SK-N-SH (cell line): Measurements from ENCODE around the gene MS4A10. TPM values are rescaled to one million over a fixed set of nuclear protein-coding genes. Genes with fewer than 3 reads are reported as not detected.

Source experiments
- CTCF ChIA-PET: fragments of 300-600, 350-600 bp; formaldehyde crosslinking; extraction: SDS; loops from one replicate; lab custom pipeline; 2021; lab: Yijun Ruan, JAX
- POLR2A ChIA-PET: fragments of 350-600 bp; sonication (Branson Sonifier 250); formaldehyde crosslinking; extraction: SDS; loops from one replicate; lab custom pipeline; 2020; ENCODE audit warnings: antibody characterized with exemption, inconsistent platforms; lab: Yijun Ruan, JAX
- DNase-seq: peaks from one replicate; pipeline ENCODE4 v3.0.0; 2012
- H2AFZ ChIP-seq: fragments of 200-600 bp; sonication (generic); 2 replicates; pipeline ENCODE4 v1.8.1; 2016; ENCODE audit warnings: antibody characterized with exemption, mild to moderate bottlenecking, low read depth
- H3F3A ChIP-seq: fragments of 200-600 bp; sonication (generic); replicated peaks from 2 replicates; pipeline ENCODE3; 2016; ENCODE audit warnings: antibody characterized with exemption, mild to moderate bottlenecking; ENCODE audit not compliant: insufficient read depth
- H3K27ac ChIP-seq, 2 experiments: fragments of 200-500 bp in 1 of 2; fragments of 200-600 bp in 1 of 2; sonication (Bioruptor generic) in 1 of 2; sonication (generic), shearing (Covaris generic) in 1 of 2; 2 replicates each; pipeline versions ENCODE4 v1.5.1 to v1.6.1; 2014 to 2016; ENCODE audit warnings: low read depth in 2 of 2, inconsistent platforms in 1 of 2, low read length in 1 of 2, mild to moderate bottlenecking in 1 of 2, mixed read lengths in 1 of 2
- H3K27me3 ChIP-seq: fragments of 200-600 bp; sonication (generic), shearing (Covaris generic); 2 replicates; pipeline ENCODE4 v1.6.1; 2016; ENCODE audit warnings: mixed run types; ENCODE audit not compliant: insufficient read depth
- H3K36me3 ChIP-seq, 2 experiments: fragments of 200-500 bp in 1 of 2; fragments of 200-600 bp in 1 of 2; sonication (Bioruptor generic) in 1 of 2; sonication (generic) in 1 of 2; replicated peaks in 1 of 2; 2 replicates each; pipeline versions ENCODE3 to v1.5.1; 2014 to 2016; ENCODE audit warnings: low read length in 1 of 2, mild to moderate bottlenecking in 1 of 2; ENCODE audit not compliant: insufficient read depth in 2 of 2, control insufficient read depth in 1 of 2
- H3K4me1 ChIP-seq, 2 experiments: fragments of 200-500 bp in 1 of 2; fragments of 200-600 bp in 1 of 2; sonication (Bioruptor generic) in 1 of 2; sonication (generic), shearing (Covaris generic) in 1 of 2; 2 replicates each; pipeline versions ENCODE4 v1.5.1 to v1.6.1; 2014 to 2016; ENCODE audit warnings: low read depth in 1 of 2, low read length in 1 of 2, mixed run types in 1 of 2; ENCODE audit not compliant: insufficient read depth in 2 of 2, control insufficient read depth in 1 of 2
- H3K4me2 ChIP-seq: fragments of 200-600 bp; sonication (generic), shearing (Covaris generic); 2 replicates; pipeline ENCODE4 v1.6.1; 2017; ENCODE audit warnings: mixed run types
- H3K4me3 ChIP-seq, 2 experiments: fragments of 200-500 bp in 1 of 2; fragments of 200-600 bp in 1 of 2; sonication (Bioruptor generic) in 1 of 2; sonication (generic), shearing (Covaris generic) in 1 of 2; 2 replicates each; pipeline versions ENCODE4 v1.5.1 to v1.8.1; 2014 to 2016; ENCODE audit warnings: low read depth in 2 of 2, inconsistent platforms in 1 of 2, low read length in 1 of 2, mild to moderate bottlenecking in 1 of 2, mixed read lengths in 1 of 2, moderate library complexity in 1 of 2
- H3K79me2 ChIP-seq: fragments of 200-600 bp; sonication (generic); 2 replicates; pipeline ENCODE4 v1.8.1; 2017; ENCODE audit warnings: mild to moderate bottlenecking; ENCODE audit not compliant: insufficient read depth
- H3K9ac ChIP-seq: fragments of 200-600 bp; sonication (generic); 2 replicates; pipeline ENCODE4 v1.6.1; 2017; ENCODE audit warnings: mixed run types
- H3K9me2 ChIP-seq: fragments of 200-600 bp; sonication (generic); 2 replicates; pipeline ENCODE4 v1.6.1; 2017; ENCODE audit warnings: mixed run types
- H3K9me3 ChIP-seq: fragments of 200-600 bp; sonication (generic); 2 replicates; pipeline ENCODE4 v1.6.1; 2017; ENCODE audit warnings: mixed run types, mild to moderate bottlenecking, moderate library complexity
- H4K20me1 ChIP-seq: fragments of 200-600 bp; sonication (generic); 2 replicates; pipeline ENCODE4 v1.6.1; 2017; ENCODE audit warnings: mild to moderate bottlenecking, mixed run types; ENCODE audit not compliant: insufficient read depth
- FOXJ3 ChIP-seq: sonication (generic); formaldehyde crosslinking; IDR thresholded peaks from 2 replicates; pipeline ENCODE4 v1.5.1; 2020; ENCODE audit warnings: mild to moderate bottlenecking, missing genetic modification reagents
- GATA2 ChIP-seq: sonication (generic); formaldehyde crosslinking; IDR thresholded peaks from 2 replicates; pipeline ENCODE4 v1.5.0; 2020; ENCODE audit warnings: mild to moderate bottlenecking, missing genetic modification reagents
- NRF1 ChIP-seq: IDR thresholded peaks from 2 replicates; pipeline ENCODE4 v1.6.1; 2012; ENCODE audit warnings: low read depth, mild to moderate bottlenecking, low read length
- RCOR1 ChIP-seq: fragments of 150-350 bp; IDR thresholded peaks from 2 replicates; pipeline ENCODE4 v1.6.1; 2017; ENCODE audit warnings: antibody characterized with exemption, low read length
- RFX5 ChIP-seq: IDR thresholded peaks from 2 replicates; pipeline ENCODE4 v1.6.1; 2012; ENCODE audit warnings: mild to moderate bottlenecking, improper control_type of control experiment, low read length
- SIN3A ChIP-seq: IDR thresholded peaks from 2 replicates; pipeline ENCODE4 v1.6.1; 2012; ENCODE audit warnings: low read depth, mild to moderate bottlenecking, low read length, moderate library complexity, borderline replicate concordance
- SMC3 ChIP-seq: IDR thresholded peaks from 2 replicates; pipeline ENCODE4 v1.6.1; 2012; ENCODE audit warnings: low read depth, low read length, improper control_type of control experiment
- WGBS: methylation state at CpG from one replicate; pipeline ENCODE4 v1.1.6; 2017; ENCODE audit warnings: low lambda C conversion rate; 5-methylcytosine and 5-hydroxymethylcytosine counted together
- polyA plus RNA-seq, 3 experiments: library from polyadenylated mRNA; depleted of rRNA; stranded (reverse); fragments of >200 nt; gene quantifications; 2 replicates each; pipeline ENCODE4 v1.2.3, GENCODE V29; 2012
- TF ChIP-seq, protein P1 (sequence below): IDR thresholded peaks from 2 replicates; pipeline ENCODE4 v1.4.0; 2012; ENCODE audit warnings: low read depth
- TF ChIP-seq, protein P2 (sequence below): fragments of 150-350 bp; IDR thresholded peaks from 2 replicates; pipeline ENCODE4 v1.6.1; 2016; ENCODE audit warnings: mild to moderate bottlenecking, low read depth, low read length
- TF ChIP-seq, protein P3 (sequence below): fragments of 200-600 bp; sonication (generic); IDR thresholded peaks from 2 replicates; pipeline ENCODE4 v1.6.1; 2017; ENCODE audit warnings: antibody characterized with exemption, mild to moderate bottlenecking, moderate library complexity

Gene MS4A10
- polyA plus RNA-seq, 1 of the 3 experiments (the other 2 are of a cell fraction) = not detected

DNA sequence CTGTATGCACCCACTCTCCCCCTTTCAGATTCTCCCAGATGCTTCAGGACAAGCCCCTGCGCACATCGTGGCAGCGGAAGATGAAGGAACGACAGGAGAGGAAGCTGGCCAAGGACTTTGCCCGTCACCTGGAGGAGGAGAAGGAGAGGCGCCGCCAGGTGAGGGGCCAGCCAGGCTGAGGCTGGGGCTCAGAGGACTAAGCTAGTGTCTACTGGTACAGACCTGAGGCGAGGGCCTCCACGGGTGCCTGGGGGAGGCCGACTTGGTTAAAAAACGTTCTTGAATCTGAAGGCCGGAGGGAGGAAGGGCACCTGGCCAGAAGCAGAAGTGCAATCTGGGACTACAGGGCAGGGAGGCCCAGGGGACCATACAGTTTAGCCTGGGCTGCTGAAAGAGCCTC, 62.8 kb downstream of the MS4A10 start:
- POLR2A ChIA-PET = no interaction called here
- Histone ChIP-seq H3K9me3 (no peaks in the 10 kb centered on the region), H3F3A (no peaks in the 10 kb centered on the region), H3K4me1 (peaks cover 0 to 28% of the 10 kb centered on the region in 2 experiments; a peak in 3 of 4 replicates), H3K27me3 (no peaks in the 10 kb centered on the region), H2AFZ (no peak overlapping the region), H3K36me3 (peaks cover 0 to 41% of the 10 kb centered on the region in 2 experiments), H3K4me3 (no peak overlapping the region), H3K9me2 (no peaks in the 10 kb centered on the region), H3K79me2 (peaks cover 33% of the 10 kb centered on the region), H3K4me2 (no peak overlapping the region), H4K20me1 (no peaks in the 10 kb centered on the region; the same call in 1 of the 2 replicates), H3K27ac (no peak overlapping the region), H3K9ac (no peak overlapping the region)
- TF ChIP-seq RFX5 = no peak
- TF ChIP-seq, protein P1, sequence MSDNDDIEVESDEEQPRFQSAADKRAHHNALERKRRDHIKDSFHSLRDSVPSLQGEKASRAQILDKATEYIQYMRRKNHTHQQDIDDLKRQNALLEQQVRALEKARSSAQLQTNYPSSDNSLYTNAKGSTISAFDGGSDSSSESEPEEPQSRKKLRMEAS = no peak
- no peak for DNase-seq
- WGBS = 95% methylated on average over 9 of the region's 12 CpGs
- CTCF ChIA-PET = no interaction called here

DNA sequence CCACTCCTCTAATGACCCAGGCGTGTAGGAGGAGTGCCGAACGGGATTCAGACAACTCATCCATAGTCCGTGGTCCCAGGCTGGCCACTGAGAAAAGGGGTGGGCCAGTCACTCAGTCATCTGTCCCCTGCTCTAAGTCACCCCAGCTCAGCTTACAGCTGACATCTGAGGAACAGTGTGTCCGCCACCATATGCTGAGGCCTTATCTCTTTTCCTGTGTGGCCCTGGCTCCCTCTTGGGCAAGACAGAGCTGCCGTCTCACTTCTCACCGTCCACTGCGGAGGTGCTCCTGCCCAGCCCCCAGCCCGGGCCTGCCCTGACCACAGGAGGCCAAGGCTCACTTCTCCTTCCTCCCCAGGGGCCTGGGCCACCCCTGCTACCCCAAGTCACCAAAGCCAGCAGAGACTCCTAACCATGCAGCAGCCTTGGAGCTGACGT, 63.6 kb downstream of the MS4A10 start:
- ChIA-PET POLR2A (no interaction called here), CTCF (interaction anchor here (0.8 to 2.4 kb wide), 2 partner anchors 9 to 17 kb away, joined by 4 to 11 read pairs; no protein-coding TSS in a partner anchor)
- H3K9ac ChIP-seq = no peak overlapping the region
- H4K20me1 ChIP-seq = no peaks in the 10 kb centered on the region; the same call in 1 of the 2 replicates
- H3K4me1 ChIP-seq = peaks cover 0 to 19% of the 10 kb centered on the region in 2 experiments; a peak in 3 of 4 replicates
- DNase-seq = no peak
- 100% methylated on average over 1 of the region's 10 CpGs for WGBS
- H3K27me3 ChIP-seq = no peaks in the 10 kb centered on the region
- no peak overlapping the region for H3K27ac ChIP-seq
- no peaks in the 10 kb centered on the region for H3F3A ChIP-seq
- no peak overlapping the region for H3K4me2 ChIP-seq
- no peaks in the 10 kb centered on the region for H3K9me2 ChIP-seq
- TF ChIP-seq SMC3 (no peak), NRF1 (no peak), SIN3A (no peak), GATA2 (CRISPR knock-in tag) (no peak), FOXJ3 (CRISPR knock-in tag) (no peak), RCOR1 (no peak)
- TF ChIP-seq, protein P2, sequence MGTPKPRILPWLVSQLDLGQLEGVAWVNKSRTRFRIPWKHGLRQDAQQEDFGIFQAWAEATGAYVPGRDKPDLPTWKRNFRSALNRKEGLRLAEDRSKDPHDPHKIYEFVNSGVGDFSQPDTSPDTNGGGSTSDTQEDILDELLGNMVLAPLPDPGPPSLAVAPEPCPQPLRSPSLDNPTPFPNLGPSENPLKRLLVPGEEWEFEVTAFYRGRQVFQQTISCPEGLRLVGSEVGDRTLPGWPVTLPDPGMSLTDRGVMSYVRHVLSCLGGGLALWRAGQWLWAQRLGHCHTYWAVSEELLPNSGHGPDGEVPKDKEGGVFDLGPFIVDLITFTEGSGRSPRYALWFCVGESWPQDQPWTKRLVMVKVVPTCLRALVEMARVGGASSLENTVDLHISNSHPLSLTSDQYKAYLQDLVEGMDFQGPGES = no peak
- TF ChIP-seq, protein P3, sequence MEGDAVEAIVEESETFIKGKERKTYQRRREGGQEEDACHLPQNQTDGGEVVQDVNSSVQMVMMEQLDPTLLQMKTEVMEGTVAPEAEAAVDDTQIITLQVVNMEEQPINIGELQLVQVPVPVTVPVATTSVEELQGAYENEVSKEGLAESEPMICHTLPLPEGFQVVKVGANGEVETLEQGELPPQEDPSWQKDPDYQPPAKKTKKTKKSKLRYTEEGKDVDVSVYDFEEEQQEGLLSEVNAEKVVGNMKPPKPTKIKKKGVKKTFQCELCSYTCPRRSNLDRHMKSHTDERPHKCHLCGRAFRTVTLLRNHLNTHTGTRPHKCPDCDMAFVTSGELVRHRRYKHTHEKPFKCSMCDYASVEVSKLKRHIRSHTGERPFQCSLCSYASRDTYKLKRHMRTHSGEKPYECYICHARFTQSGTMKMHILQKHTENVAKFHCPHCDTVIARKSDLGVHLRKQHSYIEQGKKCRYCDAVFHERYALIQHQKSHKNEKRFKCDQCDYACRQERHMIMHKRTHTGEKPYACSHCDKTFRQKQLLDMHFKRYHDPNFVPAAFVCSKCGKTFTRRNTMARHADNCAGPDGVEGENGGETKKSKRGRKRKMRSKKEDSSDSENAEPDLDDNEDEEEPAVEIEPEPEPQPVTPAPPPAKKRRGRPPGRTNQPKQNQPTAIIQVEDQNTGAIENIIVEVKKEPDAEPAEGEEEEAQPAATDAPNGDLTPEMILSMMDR = no peak
- TF ChIP-seq, protein P1 = no peak
- H3K4me3 ChIP-seq = no peak overlapping the region
- H3K36me3 ChIP-seq = peaks cover 0 to 41% of the 10 kb centered on the region in 2 experiments
- peaks cover 25% of the 10 kb centered on the region for H3K79me2 ChIP-seq
- H3K9me3 ChIP-seq = no peaks in the 10 kb centered on the region
- H2AFZ ChIP-seq = no peak overlapping the region
